LNCAP (cell line): ENCODE data around the gene TPRG1L.

Source experiments
- TF ChIP-seq, protein P1 (sequence below): fragments of 450-650 bp; IDR thresholded peaks from 2 replicates; pipeline ENCODE4 v1.5.1; 2017; ENCODE audit warnings: mild to moderate bottlenecking

The TPRG1L gene

DNA sequence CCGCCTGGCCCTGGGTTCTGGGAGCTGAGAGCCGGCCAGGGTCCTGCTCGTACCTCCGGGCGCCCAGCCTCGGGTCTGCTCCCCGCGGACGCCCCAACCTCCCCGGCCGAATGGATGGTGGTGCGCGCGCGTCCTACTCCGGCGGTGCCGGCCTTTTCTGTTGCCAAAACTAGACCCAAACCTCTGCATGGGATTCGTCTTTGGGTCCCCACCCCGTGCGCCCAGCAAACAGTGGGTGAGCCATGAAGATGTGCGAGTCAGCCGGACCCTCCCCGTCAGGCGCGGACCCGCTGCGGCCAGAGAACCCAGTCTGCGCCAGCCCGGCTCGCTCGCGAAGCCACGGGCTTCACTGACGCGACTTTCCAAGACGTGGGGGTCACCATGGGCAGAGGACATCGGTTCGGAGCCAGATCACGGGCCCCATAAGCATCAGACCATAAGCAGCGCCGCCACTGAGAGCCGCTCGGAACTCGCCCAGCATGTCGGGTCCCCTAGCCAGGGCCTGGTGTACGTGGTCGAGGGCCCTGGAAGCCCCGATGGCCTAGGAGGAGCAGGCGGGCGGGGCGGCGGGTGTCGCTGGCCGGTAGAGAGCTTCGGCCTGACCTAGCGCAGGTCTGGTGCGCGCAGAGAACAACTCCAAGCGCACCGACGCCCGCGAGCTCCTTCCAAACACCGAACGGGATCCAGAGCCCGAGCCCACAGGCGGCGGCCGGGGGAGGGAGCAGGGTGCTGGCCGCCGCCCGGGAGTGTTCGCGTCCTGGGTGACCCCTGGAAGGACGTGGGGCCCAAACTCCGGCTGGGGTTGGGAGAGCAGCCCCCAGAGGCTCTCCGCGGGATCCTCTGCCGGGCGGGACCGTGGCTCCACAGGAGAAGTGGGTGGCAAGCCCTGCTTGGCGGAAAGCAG, 26.5 kb downstream of the TPRG1L start:
- TF ChIP-seq, protein P1, sequence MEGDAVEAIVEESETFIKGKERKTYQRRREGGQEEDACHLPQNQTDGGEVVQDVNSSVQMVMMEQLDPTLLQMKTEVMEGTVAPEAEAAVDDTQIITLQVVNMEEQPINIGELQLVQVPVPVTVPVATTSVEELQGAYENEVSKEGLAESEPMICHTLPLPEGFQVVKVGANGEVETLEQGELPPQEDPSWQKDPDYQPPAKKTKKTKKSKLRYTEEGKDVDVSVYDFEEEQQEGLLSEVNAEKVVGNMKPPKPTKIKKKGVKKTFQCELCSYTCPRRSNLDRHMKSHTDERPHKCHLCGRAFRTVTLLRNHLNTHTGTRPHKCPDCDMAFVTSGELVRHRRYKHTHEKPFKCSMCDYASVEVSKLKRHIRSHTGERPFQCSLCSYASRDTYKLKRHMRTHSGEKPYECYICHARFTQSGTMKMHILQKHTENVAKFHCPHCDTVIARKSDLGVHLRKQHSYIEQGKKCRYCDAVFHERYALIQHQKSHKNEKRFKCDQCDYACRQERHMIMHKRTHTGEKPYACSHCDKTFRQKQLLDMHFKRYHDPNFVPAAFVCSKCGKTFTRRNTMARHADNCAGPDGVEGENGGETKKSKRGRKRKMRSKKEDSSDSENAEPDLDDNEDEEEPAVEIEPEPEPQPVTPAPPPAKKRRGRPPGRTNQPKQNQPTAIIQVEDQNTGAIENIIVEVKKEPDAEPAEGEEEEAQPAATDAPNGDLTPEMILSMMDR, result no peak

DNA sequence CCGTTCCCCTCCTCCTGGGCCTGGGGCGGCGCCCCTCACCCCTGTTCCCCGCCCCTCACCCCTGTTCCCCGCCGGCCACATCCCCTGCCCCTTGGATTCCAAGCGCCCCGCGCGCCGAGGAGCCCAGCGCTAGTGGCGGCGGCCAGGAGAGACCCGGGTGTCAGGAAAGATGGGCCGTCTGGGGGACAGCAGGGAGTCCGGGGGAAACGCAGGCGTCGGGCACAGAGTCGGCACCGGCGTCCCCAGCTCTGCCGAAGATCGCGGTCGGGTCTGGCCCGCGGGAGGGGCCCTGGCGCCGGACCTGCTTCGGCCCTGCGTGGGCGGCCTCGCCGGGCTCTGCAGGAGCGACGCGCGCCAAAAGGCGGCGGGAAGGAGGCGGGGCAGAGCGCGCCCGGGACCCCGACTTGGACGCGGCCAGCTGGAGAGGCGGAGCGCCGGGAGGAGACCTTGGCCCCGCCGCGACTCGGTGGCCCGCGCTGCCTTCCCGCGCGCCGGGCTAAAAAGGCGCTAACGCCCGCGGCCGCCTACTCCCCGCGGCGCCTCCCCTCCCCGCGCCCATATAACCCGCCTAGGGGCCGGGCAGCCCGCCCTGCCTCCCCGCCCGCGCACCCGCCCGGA, 27.2 kb downstream of the TPRG1L start, which contains the start of gene TP73:
Gene TP73 (plus strand): TSS at position 587 of the 618 bp plus-strand sequence. CDS start 29,850 bp downstream, outside the sequence.
- TF ChIP-seq, protein P1, result no peak

DNA sequence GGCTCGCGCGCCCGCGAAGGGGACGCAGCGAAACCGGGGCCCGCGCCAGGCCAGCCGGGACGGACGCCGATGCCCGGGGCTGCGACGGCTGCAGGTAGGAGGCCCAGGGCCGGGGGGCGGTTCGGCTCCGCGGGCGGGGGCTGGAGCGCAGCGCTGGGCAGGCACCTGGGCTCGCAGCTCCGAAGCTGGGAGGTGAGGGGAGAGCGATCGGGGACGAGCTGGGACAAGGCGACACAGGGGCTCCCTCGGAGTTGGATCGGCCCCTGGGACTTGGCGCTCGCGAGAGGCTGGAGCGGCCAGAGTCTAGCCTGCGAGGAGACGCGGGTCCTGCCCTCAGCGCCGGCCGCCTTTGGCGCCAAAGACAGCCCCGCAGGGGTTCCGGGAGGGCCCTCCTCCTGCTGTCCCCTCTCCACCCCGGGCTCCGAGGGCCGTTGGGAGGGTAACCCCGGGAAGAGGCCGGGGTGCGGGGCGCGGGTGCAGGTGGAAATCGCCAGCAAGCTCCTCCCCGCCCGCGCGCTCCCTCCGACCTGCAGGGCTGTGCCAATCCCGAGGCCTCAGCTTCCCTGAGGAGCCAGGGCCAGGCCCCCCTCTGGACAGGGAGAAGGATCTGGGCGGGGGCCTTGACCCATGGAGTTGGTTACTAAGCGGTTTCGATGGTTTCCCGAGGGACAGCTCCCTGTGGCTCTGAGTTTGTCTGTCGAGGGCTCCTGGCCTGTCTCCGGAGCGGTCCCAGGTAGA, 27.9 kb downstream of the TPRG1L start:
- TF ChIP-seq, protein P1, result no peak

DNA sequence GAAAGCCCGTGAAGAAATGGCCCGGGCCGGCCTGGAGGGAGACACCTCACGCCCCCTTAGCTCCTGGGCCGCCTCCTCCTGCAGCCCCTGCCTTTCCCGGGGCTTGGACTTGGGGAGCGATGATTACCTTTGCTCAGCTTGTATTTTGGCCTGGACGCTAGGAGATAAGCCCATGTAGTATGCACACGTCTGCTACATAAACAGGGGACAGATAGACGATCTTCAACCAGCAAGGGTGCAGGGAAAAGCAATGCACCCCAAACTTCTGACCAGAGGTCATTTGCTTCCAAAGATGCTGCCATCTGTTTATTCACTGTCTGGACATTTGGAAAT, 28.4 kb downstream of the TPRG1L start:
- TF ChIP-seq, protein P1, result no peak

DNA sequence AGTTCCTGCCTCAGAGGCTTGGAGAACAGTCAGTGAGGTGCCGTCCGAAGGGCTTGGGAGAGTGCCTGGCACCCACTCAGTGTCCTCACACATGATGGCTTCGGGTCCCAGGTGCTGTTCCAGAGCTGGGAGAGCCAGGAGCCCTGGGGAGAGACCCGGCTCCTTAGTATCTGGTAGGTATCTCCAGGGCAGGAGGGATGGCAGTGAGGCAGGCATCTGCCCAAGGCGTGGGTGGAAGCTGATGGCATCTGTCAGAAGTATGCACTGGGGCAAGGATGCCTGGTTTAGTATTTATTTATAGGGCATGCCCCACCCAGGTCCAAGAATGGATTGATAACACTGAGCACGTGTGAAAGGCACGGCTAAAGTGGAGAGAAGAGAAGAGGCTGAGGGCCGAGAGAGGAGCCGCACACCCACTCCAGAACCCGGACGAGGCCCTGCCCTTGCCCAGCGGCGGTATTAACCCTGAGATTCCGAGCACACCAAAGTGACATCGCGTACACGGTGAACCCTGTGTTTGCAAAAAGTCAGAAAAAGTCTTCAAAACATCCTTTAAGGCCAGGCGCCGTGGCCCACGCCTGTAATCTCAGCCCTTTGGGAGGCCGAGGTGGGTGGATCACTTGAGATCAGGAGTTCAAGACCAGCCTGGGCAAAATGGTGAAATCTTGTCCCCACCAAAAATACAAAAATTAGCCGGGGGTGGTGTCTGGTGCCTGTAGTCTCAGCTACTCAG, 29.9 kb downstream of the TPRG1L start:
- TF ChIP-seq, protein P1, result no peak

DNA sequence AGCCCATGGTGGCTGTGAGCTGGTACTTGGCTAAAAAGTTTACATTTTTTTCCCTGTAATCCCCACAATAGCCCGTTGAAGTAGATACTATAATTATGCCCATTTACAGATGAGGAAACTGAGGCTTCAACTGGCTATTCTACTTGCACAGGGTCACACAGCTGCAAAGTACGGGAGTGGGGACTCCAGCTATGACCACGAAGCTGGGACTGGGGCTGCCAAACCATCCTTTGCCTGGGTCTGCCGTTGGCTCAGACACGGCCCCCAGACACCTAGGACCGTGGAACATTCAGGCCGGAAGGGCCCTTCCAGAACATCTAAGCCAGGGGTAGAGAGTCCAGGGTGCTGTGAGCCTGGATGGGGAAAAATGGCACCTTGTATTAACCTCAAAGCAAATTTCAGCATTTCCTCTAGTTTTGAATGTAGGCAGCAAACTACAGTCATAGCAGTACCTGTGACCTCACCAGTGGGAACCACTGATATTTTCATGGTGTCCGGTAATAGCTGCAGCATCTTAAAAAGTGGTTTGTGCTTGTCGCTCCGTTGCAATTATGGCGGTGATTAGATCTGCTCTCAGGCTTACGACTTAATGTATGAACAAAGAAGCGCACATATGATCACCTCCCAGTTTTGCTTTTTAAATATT, 31.8 kb downstream of the TPRG1L start:
- TF ChIP-seq, protein P1, result no peak
